ES-I3 (cell line): Measurements from ENCODE around the gene PLAC8L1.
"Not testable (repeated sequence)": the region's sequence is repeated elsewhere in the genome, so short reads cannot be mapped to it uniquely, and the experiment has no call there.

Source experiments
- H3K36me3 ChIP-seq: 2 replicates; pipeline ENCODE4 v1.6.1; 2013; ENCODE audit warnings: mild to moderate bottlenecking, low read length, control low read depth, moderate library complexity; ENCODE audit not compliant: insufficient read depth
- H3K4me1 ChIP-seq: 2 replicates; pipeline ENCODE4 v1.6.1; 2013; ENCODE audit warnings: mild to moderate bottlenecking, control low read depth, low read length; ENCODE audit not compliant: insufficient read depth
- H3K9ac ChIP-seq: 2 replicates; pipeline ENCODE4 v1.6.1; 2013; ENCODE audit warnings: low read depth, mild to moderate bottlenecking, low read length, moderate library complexity
- H3K9me3 ChIP-seq: 2 replicates; pipeline ENCODE4 v1.6.1; 2013; ENCODE audit warnings: mild to moderate bottlenecking, low read length, moderate library complexity; ENCODE audit not compliant: control insufficient read depth, insufficient read depth

Gene PLAC8L1, protein sequence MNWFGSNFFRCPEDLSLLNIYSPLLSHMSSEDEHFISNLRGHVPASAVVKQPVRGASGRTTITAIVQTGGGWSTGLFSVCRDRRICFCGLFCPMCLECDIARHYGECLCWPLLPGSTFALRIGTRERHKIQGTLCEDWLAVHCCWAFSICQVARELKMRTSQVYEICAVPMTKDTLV

DNA sequence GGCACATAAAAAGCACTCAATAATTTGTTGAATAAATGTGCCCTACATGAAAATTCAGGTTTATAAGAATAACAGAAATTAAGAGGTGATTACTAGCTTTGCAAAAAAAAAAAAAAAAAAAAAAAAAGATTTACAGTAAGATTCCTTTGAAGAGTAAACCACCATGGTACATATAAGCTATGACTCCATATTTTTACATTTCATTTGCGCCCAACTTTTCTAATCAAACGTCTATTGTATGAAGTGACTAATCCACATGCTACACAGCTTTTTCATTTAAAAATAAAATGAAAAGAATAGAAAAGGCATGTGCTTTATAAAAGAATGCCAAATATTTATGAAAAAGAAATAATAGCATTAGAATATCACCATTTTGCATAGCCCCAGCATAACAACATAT, at the start of gene PLAC8L1:
TSS of gene PLAC8L1 (minus strand) at position 101 of the 400 bp plus-strand sequence. CDS start 1,266 bp downstream, outside the sequence.
- no peaks in the 10 kb centered on the region for H3K9me3 ChIP-seq
- H3K9ac ChIP-seq: no peak within 1 kb of the TSS
- peaks cover 15% of the 10 kb centered on the region for H3K4me1 ChIP-seq
- H3K36me3 ChIP-seq: 0 out of 2 replicates have a peak, but pooled peaks cover 3% of the 10 kb centered on the region

DNA sequence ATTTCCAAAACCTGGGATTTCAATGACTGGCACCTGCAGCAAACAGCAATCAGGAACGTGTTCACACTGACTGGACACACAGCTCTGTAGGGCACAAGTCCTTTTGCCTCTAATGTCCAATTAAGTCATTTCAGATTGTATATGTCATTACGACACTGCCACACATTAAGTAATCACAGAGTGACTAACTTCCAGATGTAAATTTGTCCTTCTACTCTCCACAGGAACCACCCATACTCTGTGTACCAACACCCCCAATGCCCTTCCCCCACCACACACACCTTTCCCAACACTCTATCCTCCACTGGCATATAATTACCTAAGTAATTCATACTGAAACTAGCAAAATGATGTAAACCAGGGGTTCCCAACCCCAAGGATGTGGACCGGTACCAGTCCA, 46.6 kb upstream of the PLAC8L1 start:
- peaks cover 19% of the 10 kb centered on the region for H3K36me3 ChIP-seq
- H3K4me1 ChIP-seq: no peaks in the 10 kb centered on the region

DNA sequence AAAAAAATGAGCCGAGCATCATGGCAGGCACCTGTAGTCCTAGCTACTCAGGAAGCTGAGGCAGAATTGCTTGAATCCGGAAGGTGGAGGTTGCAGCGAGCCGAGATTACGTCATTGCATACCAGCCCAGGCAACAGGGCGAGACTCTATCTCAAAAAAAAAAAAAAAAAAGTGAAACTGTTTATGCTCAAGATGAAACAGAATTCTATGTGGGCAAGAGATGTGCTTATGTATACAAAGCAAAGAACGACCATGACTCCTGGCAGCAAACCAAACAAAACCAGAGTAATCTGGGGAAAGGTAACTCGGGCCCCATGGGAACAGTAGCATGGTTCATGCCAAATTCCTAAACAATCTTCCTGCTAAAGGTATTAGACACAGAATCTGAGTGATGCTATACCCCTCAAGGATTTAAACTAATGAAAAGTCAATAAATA, 32.6 kb upstream of the PLAC8L1 start:
- H3K9ac ChIP-seq: no peak overlapping the region
- no peaks in the 10 kb centered on the region for H3K4me1 ChIP-seq
- H3K36me3 ChIP-seq: peaks cover 36% of the 10 kb centered on the region

More for the DNA sequence above, 46.6 kb upstream of the PLAC8L1 start:
- no peak overlapping the region for H3K9ac ChIP-seq
- H3K9me3 ChIP-seq: no peaks in the 10 kb centered on the region

DNA sequence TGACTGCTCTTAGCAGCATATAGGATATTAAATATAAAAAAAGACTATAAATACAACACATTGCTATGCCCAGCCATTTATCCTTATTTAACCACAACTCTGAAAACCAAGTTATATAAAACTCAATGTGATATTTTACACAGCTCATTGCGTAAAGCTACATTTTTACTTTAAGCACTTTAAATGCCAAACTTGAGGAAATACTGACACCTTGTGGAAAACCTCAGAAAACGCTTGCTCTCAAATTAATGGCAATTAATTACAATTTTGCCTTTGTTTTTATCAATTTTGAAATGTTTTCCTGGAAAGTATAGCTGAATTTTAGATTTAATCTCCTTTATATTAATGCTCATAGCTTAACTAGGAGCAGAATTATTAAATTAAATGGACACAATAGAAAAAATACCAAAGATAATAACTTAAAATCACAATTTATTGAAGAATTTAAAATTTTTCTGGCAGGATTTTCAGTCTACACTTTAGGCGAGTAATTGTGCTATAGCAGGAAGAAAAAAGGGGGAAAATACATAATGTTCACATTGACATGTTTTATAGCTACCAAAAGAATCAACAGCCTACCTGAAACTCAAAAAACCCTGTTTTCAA, 25.2 kb upstream of the PLAC8L1 start:
- no peaks in the 10 kb centered on the region for H3K4me1 ChIP-seq
- peaks cover 27% of the 10 kb centered on the region for H3K36me3 ChIP-seq
- H3K9me3 ChIP-seq: no peaks in the 10 kb centered on the region
- H3K9ac ChIP-seq: no peak overlapping the region

More for the DNA sequence above, 32.6 kb upstream of the PLAC8L1 start:
- H3K9me3 ChIP-seq: no peaks in the 10 kb centered on the region

DNA sequence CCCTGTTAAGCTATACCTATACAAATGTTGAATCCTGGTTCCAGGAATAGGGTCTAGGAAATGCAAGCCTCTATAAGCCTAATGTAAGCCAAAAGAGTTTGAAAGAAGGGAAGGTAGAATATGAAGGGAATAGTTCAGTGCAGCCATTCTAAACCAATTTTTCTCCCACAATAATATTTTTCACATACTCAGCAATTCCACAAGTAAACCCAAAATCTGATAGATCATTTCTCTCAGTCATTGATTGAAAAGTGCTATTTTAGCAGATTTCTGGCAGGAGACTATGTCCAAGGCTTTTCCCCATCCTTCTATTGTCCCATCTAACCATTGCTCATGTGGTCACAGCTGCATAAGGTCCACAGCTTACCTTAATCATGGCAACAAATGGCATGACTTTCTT, 20.7 kb upstream of the PLAC8L1 start:
- H3K4me1 ChIP-seq: no peaks in the 10 kb centered on the region
- H3K9me3 ChIP-seq: no peaks in the 10 kb centered on the region
- no peak overlapping the region for H3K9ac ChIP-seq
- peaks cover 20% of the 10 kb centered on the region for H3K36me3 ChIP-seq

DNA sequence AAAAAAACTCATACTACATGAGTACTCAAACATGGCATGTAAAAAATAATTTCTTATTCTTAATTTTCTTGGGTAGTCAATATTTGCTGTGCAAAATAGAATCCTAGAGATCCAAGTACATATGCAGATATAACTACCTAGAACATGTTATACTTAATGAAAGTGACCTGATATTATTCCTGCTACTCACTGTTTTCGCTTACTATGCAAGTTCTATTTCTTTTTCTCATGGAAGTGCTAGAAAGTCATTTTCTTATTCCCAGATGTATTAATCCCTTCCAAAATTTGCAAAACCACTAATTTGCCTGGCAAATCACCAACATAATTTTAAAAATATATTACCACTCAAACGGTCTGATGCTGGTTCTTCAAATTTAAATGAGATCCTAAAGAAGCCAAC, 19.2 kb upstream of the PLAC8L1 start:
- Histone ChIP-seq H3K9ac (no peak overlapping the region), H3K36me3 (peaks cover 19% of the 10 kb centered on the region), H3K4me1 (no peaks in the 10 kb centered on the region), H3K9me3 (no peaks in the 10 kb centered on the region)

DNA sequence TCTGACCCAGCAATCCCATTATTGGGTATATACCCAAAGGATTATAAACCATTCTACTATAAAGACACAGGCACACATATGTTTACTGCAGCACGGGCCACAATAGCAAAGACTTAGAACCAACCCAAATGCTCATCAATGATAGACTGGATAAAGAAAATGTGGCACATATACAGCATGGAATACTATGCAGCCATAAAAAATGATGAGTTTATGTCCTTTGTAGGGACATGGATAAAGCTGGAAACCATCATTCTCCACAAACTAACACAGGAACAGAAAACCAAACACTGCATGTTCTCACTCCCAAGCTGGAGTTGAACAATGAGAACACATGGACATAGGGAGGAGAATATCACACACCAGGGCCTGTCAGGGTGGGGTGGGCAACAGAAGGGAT, 16.1 kb upstream of the PLAC8L1 start:
- H3K36me3 ChIP-seq: peaks cover 22% of the 10 kb centered on the region
- not testable (repeated sequence) for H3K4me1 ChIP-seq, H3K9me3 ChIP-seq, H3K9ac ChIP-seq

DNA sequence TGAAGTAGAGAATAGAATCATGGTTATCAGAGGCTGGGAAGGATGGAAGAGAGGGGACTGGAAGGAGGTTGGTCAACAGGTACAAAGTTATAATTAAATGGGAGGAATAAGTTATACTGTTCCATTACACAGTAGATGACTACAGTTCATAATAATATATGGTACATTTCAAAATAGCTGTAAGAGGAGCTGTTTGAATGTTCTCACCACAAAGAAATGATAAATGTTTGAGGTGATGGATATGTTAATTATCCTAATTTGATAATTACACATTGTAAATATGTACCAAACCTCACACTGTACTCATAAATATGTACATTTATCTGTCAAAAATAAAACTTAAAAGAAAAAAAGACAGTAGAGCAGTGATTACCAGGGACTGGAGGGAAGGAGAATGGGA, 12.9 kb upstream of the PLAC8L1 start:
- no peaks in the 10 kb centered on the region for H3K9me3 ChIP-seq
- peaks cover 24% of the 10 kb centered on the region for H3K36me3 ChIP-seq
- no peaks in the 10 kb centered on the region for H3K4me1 ChIP-seq
- H3K9ac ChIP-seq: no peak overlapping the region

DNA sequence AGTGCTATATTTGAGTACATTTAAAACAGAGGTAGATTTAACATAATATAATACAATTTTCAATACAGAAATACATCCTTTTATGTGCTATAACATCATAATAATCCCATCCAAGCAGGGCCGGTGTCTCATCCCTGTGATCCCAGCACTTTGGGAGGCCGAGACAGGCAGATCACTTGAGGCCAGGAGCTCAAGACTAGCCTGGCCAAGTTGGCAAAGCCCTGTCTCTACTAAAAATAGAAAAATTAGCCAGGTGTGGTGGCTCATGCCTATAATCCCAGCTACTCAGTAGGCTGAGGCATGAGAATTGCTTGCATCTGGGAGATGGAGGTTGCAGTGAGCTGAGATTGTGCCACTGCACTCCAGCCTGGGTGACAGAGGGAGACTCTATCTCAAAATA, 11.8 kb upstream of the PLAC8L1 start:
- not testable (repeated sequence) for H3K4me1 ChIP-seq, H3K9ac ChIP-seq, H3K9me3 ChIP-seq
- peaks cover 22% of the 10 kb centered on the region for H3K36me3 ChIP-seq

DNA sequence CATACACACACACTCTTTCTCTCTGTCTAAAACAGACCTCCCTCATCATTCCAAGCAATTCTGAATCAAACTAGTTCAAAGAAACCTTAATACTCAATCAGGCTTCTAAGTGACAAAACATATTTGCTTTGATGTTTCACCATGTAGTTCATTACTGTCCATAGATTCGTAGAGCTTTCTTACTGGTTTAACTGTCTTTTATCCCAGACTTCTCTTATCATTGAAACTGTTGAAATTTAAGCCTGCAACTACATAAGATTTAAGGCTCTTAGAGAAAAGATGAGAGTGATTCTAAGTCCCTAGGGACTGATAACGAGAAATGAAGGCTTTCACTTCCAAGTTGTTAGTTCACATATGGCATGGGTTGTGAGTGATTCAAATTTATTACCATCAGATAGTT, 11.0 kb upstream of the PLAC8L1 start:
- H3K9me3 ChIP-seq: no peaks in the 10 kb centered on the region
- H3K9ac ChIP-seq: no peak overlapping the region
- H3K36me3 ChIP-seq: peaks cover 22% of the 10 kb centered on the region
- H3K4me1 ChIP-seq: no peaks in the 10 kb centered on the region

DNA sequence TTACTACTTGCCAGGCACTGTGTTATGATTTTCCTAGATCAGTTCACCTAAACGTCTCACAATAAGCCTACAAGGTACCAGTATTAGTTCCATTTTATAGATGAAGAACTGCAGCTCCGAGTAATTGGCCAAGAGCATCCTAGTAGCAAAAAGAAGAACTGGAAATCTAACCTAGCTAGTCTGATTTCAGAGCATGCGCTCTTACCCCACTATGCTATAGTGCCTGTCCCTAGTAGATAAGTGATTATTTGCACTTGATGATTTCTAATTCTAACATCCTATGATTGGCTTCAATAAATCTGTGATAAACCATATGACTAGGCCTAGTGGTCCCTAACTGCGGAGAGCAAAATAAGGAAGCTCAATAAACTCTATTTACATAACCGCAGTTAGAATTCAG, 7.1 kb upstream of the PLAC8L1 start:
- Histone ChIP-seq H3K9me3 (no peaks in the 10 kb centered on the region), H3K4me1 (no peaks in the 10 kb centered on the region), H3K9ac (no peak overlapping the region), H3K36me3 (peaks cover 10% of the 10 kb centered on the region)

DNA sequence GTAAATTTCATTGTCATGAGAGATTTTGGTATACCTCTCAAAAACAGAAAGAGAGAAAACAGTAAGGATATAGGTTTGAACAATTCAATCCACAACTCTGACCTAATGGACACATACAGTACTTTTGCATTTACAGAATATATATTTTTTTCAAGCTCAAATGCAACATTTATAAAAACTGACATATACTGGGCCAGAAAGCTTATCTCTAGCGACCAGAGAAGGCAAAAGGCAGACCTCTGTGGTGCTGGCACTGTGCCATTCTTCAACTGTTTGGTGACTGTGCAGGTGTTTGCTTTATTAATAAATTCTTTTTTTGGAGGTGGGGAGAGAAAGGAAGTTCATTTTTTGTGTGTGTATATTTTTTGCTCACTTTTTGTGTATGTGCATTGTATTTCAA, 6.0 kb upstream of the PLAC8L1 start:
- no peaks in the 10 kb centered on the region for H3K4me1 ChIP-seq
- peaks cover 6% of the 10 kb centered on the region for H3K36me3 ChIP-seq
- no peaks in the 10 kb centered on the region for H3K9me3 ChIP-seq
- no peak overlapping the region for H3K9ac ChIP-seq

DNA sequence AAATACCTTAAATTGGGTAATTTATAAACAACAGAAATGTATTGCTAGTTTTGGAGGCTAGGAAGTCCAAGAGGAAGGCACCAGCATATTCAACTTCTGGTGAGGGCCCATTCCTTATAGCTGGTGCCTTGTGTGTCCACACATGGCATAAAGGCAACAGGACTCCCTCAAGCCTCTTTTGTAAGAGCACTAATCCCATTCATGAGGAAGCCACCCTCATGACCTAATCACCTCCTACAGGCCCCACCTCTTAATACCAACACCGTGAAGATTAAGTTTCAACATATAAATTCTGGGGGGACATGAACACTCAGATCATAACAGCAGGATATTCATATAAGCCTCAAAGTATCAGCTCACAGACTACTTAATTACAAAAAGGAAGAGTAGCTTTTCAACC, 4.0 kb upstream of the PLAC8L1 start:
- peaks cover 8% of the 10 kb centered on the region for H3K36me3 ChIP-seq
- H3K4me1 ChIP-seq: no peaks in the 10 kb centered on the region
- no peak overlapping the region for H3K9ac ChIP-seq
- no peaks in the 10 kb centered on the region for H3K9me3 ChIP-seq

DNA sequence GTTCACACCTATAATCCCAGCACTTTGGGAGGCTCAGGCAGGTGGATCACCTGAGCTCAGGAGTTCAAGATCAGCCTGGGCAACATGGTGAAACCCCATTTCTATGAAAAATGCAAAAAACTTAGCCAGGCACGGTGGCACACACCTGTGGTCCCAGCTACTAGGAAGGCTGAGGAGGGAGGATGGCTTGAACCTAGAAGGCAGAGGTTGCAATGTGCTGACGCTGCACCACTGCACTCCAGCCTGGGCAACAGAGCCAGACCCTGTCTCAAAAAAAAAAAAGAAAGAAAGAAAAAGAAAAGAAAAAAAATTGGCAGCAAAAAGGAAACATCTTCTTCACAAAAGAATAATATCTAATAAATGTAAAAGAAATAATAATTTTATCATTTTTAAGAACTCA, 3.5 kb upstream of the PLAC8L1 start:
- H3K9ac ChIP-seq, H3K4me1 ChIP-seq, H3K36me3 ChIP-seq, H3K9me3 ChIP-seq: not testable (repeated sequence)

DNA sequence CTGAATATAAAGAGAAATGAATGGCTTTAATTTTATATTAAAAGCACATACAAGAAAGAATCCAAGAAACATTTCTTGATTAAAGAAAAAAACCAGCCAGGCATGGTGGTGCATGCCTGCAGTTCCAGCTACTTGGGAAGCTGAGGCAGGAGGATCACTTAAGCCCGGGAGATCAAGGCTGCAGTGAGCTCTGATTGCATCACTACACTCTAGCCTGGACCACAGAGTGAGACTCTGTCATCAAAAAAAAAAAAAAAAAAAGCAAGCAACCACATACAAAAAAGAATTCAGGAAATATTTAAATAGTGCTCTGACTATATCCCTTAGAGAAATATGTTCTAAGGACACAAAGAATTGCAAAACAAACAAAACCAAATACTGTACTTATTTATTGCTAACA, 2.5 kb upstream of the PLAC8L1 start:
- no peaks in the 10 kb centered on the region for H3K9me3 ChIP-seq
- no peaks in the 10 kb centered on the region for H3K4me1 ChIP-seq
- H3K9ac ChIP-seq: no peak overlapping the region
- peaks cover 3% of the 10 kb centered on the region for H3K36me3 ChIP-seq
